ENCODE data around the gene TACR2. TPM values are rescaled to one million over a fixed set of nuclear protein-coding genes. Genes with fewer than 3 reads are reported as not detected.
"Not testable (repeated sequence)": the region's sequence is repeated elsewhere in the genome, so short reads cannot be mapped to it uniquely, and the experiment has no call there.

Gene TACR2
- total RNA-seq, 1 donor from 2014 or later: not detected

GRCh38 chr10:69450395-69450794 lies 33.7 kb upstream of the TACR2 start:
- not testable (repeated sequence) for DNase-seq

- peak; percentile 56 for DNase-seq
These were observed 33.1 kb upstream of the TACR2 start for GRCh38 chr10:69449841-69450240.

DNA sequence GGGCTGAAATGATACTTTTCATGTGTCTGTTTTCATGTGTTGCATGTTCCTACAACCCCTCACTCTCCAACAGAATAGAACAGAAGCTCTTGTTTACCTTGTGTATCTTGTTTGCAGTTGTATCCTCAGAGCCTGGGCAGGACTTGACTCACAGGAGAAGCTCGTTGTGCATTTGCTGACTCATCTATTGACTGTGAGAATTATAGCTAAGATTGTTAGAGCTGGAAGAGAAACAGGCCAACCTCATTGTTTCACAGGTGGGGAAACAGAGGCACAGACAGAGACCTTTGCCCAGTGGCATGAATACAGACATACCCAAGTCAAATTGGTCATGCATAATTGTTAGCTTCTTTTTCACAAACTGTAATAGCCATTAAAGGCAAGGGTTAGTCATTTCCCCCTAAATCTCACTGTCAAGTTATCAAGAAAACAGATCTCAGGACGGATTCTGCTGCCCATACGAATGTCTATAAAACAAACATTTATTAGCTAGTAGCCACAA lies 30.0 kb upstream of the TACR2 start:
- DNase-seq: no peak

- no peak for DNase-seq
These were observed 29.5 kb upstream of the TACR2 start for GRCh38 chr10:69446229-69446628.

DNA sequence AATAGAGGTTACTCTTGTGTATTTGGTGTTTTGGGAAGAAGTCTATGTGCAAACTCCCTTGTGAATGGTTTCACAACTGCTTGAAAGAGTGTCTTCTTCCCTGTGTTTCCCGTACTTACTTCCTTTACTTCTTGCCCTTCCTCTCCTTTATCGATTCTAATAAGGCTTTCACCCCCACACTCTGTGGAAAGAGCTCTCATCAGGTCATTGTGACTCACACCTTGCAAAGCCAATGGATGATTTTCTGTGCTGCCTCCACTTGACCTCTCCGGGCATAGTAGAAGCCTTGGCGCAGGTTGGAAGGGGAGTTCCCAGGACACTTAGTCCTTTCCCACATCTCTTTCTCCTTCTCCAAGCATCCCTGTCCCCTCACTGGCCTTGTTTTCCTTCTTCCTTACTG lies 28.3 kb upstream of the TACR2 start:
- DNase-seq: no peak

DNA sequence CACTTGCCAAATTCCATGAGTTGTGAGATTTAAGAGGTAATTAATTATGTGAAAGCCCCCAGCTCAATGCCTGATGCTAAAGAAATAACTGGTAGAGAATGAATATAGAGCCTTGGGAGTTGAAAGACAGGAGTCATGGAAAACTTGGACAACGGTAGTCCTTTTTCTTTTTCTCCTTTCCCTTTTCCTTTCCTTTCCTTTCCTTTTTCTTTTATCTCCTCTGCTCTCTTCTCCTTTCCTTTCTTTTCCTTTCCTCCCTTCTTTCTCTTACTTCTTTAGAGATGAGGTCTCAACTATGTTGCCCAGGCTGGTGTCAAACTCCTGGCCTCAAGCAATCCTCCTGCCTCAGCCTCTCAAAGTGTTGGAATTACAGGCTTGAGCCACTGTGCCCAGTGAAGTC lies 26.6 kb upstream of the TACR2 start:
- no peak for DNase-seq

DNA sequence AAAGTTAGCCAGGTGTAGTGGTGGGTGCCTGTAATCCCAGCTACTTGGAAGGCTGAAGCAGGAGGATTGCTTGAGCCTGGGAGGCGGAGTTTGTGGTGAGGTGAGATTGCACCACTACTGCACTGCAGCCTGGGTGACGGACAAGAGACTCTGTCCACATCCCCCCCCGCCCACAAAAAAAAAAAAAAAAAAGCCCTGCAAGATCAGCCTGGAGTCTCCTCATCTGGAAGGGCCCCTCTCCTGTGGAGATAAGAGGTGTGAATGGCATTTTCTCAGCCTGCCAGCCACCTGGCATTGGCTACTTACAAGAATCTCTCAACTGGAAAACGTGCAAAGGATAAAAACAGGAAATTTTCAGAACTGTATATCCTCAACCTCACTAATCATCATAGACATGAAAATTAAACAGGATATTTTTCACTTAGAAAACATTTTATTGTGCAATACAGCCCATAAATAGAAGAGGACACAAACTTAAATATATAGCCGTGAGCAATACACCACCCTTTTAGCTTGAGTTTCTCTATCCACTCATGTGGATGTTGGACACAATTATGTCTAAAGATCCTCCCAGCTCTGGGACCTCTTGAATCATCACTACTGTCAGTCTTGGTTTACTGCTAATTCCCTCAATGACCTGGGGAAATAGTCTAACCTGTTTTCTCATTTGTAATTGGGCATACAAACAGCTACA lies 23.2 kb upstream of the TACR2 start:
- DNase-seq: no peak

DNA sequence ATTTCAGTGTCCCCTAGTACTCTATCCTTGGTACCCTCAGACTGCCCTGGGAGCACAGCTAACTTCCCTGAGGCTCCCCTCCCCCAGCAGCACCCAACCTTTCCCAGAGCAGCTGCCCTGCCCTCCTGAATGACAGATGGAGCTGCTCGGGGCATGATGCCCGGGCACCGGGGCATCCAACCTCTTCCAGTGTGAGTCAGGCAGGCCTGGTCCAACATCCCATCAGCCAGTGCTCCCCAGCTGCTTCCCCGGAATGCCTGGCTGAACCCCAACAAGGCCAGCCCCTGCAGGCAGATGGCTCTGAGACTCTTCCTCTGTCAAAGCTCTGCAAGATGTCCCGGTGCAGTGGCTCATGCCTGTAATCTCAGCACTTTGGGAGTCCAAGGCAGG lies 22.6 kb upstream of the TACR2 start:
- DNase-seq: peak; percentile 92

- peak; percentile 47 for DNase-seq
These were observed 22.0 kb upstream of the TACR2 start for GRCh38 chr10:69438536-69439349.

DNA sequence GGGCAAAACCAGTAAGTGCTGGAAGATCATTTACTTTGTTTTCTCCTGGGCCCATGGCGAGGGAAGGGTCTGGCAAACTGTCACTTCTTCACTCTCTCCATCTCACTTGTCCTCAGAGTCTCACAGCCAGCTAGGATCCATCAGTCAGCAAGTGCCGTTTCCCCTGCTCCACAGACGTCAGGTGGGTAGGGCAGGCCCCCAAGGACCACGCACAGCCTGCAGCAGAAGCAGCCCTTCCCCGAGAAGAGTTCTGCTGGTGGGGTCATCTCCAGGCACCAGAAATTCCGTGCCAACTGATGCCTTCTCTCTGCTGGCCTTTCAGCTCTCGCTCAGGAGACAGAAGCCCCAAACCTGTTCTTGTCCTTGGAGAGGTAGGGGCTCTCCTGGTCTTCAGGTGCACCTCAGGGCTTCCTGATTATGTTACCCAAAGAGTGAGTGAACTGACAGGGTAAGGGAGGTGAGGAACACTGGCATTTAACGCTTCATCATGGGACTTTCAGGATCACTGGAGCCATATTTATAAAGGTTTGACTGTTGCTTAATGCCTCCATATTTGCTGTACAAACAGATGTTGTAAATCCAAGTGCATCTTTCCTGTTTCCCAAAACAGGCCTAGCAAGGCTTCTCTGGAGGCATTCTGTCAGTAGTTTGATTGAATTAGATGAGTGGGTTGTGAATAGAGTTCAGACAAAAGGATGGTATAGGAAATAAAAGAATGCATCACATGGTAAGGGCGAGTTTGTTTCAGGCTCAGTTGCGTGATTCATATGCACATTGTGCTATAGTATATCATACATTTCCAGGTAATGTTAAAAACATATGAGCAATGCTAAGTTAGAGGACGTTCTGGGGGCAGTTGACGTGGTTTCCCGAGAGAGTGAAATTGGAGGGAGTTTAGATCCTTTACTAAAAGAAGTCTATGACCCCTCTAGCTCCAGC lies 20.9 kb upstream of the TACR2 start:
- no peak for DNase-seq

DNA sequence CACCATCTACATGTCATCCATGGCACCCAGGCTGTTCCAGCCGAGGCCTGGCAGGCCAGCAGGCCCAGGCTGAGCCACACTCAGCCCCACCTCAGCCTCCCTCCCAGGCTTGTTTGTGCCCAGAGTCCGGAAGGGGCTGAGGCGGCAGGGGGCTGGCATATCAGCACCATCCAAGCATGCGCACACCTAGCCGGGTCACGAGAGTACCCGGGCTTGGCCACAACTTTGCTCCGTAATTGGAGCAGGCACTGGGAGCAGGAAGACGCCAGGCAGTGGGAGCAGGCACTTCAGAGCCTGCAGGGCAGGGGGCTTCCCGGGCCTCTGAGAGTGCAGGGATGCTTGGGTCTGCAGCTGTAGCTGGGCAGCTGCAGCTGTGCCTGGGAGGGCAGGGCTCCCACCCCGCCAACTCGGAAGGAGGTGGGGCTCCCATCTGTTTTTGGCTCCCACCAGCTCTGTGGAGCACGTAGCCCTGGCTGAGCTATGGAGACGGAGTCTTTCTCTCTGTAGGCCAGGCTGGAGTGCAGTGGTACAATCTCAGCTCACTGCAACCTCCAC lies 19.3 kb upstream of the TACR2 start:
- DNase-seq: peak; percentile 84

DNA sequence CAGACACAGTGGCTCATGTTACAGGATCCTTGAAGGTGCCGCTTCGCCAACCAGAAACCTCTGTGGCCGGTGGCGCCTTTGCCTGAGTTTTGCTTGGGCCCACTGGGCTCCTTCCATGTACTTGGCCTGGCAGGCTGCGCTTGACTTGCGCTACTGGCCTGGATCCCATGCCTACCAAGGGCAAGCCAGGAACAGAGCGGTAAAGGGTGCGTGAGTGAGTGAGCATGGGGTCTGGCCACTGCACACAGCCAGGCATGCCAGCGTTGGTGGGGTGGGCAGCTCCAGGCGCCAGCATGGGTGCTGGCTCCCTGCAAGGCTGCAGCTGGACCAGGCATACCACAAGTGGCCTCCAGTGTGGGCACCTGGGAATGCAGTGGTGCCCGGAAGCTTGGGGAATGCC lies 18.2 kb upstream of the TACR2 start:
- no peak for DNase-seq

DNA sequence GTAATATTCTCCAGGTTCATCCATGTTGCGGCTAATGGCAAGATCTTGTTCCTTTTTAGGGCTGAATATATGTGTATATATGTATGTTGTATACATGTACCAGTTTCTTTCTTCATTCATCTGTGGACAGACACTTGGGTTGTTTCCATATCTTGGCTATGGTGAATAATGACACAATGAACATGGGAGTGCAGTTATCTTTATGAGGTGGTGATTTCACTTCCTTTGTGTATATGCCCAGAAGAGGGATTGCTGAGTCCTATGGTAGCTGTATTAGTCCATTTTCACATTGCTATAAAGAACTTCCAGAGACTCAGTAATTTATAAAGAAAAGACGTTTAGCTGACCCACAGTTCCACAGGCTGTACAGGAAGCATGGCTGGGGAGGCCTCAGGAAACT lies 17.5 kb upstream of the TACR2 start:
- no peak for DNase-seq

GRCh38 chr10:69428165-69428564 lies 11.4 kb upstream of the TACR2 start:
- no peak for DNase-seq

DNA sequence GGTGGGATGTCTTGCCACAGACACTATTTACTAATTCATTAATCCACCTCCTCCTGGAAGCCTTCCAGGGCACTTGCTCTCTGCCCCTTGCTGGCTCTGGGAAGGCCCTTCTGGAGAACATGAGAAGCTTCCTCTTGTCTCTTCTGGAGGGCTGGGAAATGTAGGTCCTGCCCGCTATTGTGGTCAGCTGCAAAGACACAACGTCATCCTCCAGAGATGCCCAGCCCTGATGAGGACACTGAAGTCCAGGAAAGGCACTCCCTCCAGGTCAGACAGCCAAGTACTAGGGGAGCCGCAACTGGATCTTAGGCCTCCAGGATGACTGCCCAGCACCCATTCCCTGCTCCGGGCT lies 9.6 kb upstream of the TACR2 start:
- DNase-seq: no peak

- no peak for DNase-seq
These were observed 9.0 kb upstream of the TACR2 start for GRCh38 chr10:69425511-69426298.

GRCh38 chr10:69425041-69425440 lies 8.3 kb upstream of the TACR2 start:
- DNase-seq: no peak

- DNase-seq: no peak
These were observed 6.0 kb upstream of the TACR2 start for GRCh38 chr10:69422676-69423075.

- no peak for DNase-seq
These were observed 5.0 kb upstream of the TACR2 start for GRCh38 chr10:69421611-69422308.

DNA sequence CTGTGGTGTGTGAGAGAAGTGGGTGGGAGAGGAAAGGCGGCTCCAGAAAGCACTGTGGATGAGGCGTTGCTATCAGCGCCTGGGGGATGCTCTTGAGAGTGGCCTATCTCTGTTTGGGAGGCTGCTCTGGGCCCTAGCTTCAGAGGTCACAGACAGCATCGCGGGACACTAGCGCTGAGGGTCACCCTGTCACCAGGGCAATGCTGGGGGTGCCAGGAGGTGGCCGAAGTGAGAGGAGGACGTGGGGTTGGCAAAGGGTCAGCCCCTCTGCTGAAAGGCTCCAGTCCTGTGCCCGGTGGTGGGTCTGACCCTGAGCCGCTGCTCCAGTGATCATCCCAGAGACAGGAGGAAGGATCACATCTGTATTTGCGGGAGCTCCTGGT lies 3.0 kb upstream of the TACR2 start:
- no peak for DNase-seq

Measured in tongue (tissue), 2 donors.